LoVo (cell line): ENCODE data around the gene TMC3.
"Not testable (repeated sequence)": the region's sequence is repeated elsewhere in the genome, so short reads cannot be mapped to it uniquely, and the experiment has no call there.

Source experiments
- DNase-seq: peaks from one replicate; pipeline ENCODE4 v3.0.0-alpha.2; 2016; ENCODE audit warnings: low spot score

Gene TMC3

DNA sequence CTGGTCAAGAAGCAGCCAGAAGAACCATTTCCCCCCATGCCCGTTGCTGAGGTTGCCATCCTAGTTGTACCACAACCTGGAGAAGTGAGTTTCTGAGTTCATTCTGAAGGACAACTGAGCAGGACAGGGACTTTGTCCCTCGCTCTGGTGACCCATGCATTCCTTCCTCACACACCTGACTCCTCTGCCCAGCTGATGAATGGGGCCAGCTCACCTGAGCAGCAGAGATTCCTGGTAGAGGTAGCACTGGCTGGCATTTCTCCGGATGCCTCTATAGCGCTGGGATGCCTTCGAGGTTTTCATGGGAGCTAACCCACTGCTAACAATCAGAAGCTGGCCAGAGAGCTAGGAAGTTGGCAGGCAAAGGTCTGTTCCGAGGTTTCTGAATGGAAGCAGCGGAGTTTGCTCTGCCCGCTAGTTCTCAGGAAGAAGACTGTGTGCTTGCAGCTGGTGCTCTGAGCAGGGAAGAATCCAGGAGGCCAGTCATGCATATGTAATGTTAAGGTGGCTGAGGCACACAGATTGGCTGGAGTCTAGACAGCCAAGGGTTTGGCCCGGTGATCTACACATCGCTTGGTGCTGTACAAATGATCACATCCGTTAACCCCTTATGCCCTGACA, at the start of gene TMC3:
TMC3 (minus strand) TSS at position 439 of the 621 bp plus-strand sequence; CDS start at position 303, 136 bp downstream.
- no peak for DNase-seq

DNA sequence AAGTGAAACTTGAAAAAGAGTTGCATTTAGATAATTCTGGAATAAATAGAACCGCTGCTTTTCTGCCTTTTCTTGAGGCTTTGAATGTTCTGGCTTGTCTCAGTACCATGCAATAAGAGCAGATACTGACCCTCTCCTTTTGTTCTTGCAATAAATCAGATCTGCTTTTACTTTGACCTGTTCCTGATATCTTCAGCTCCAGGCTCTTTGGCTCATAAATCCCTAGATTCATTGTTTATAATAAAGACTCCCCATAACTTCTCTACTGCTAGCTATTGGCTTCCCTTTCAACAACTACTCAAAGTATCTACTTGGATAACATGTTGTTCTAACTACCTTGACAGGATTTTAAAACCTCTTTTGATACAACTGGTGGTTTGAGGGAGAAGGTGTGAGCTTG, 47.4 kb upstream of the TMC3 start:
- no peak for DNase-seq

DNA sequence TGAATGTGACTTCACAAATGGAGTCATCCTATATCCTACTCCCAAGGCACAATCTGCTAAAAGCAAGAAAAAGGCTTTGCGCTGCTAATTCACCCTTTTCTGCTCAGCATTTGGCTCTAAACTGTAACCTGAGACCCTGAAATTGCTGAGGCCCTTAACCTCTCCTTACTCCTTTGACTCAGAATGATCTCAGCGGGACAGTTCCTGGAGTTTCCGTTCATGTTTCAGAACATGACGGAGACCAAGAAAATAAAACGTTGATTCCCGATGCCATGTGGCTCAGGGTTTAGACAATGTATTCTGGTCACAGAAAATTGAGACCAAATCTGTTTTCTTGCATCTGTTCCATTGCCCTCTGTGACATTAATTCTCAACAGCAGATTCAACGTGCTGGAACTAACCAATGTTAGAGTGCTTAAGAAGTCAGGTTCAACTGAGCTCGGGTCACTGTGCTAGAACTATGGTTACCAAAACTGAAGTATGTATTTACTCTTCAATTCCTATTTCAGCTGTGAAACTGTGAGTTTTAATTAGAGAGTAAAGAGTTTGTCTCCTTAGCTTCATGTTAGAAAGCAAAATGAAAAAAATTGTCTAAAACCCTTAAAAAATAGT, 45.4 kb upstream of the TMC3 start:
- no peak for DNase-seq

- no peak for DNase-seq
Measured at GRCh38 chr15:81418891-81419290, 44.9 kb upstream of the TMC3 start.

DNA sequence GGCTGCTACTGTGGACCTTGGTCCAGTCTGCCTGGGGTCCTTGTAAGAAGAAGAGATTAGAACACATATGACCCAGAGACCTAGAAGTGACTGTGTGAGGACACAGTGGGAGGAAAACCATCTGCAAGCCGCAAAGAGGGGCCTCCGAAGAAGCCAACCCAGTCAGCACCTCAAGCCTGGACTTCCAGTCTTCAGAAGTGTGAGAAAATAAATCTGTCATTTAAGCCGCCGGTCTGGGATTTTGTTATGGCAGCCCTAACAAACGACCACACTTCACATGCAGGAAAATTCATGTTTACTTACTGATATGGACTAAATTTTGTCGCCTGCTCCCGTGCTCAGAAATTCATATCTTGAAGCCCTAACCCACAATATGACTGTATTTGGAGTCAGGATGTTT, 44.4 kb upstream of the TMC3 start:
- no peak for DNase-seq

DNA sequence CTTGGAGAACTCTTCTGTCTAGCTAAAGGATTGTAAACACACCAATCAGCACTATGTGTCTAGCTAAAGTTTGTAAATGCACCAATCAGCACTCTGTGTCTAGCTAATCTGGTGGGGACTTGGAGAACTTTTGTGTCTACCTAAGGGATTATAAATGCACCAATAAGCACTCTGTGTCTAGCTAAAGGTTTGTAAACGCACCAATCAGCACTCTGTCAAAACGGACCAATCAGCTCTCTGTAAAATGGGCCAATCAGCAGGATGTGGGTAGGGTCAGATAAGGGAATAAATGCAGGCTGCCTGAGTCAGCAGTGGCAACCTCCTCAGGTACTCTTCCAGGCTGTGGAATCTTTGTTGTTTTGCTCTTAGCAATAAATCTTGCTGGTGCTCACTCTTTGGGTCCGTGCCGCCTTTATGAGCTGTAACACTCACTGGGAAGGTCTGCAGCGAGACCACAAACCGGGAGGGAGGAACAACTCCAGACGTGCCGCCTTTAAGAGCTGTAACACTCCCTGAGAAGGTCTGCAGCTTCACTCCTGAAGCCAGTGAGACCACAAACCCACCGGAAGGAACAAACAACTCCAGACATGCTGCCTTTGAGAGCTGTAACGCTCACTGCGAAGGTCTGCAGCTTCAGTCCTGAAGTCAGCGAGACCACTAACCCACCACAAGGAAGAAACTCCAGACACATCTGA, 40.4 kb upstream of the TMC3 start:
- DNase-seq: not testable (repeated sequence)

DNA sequence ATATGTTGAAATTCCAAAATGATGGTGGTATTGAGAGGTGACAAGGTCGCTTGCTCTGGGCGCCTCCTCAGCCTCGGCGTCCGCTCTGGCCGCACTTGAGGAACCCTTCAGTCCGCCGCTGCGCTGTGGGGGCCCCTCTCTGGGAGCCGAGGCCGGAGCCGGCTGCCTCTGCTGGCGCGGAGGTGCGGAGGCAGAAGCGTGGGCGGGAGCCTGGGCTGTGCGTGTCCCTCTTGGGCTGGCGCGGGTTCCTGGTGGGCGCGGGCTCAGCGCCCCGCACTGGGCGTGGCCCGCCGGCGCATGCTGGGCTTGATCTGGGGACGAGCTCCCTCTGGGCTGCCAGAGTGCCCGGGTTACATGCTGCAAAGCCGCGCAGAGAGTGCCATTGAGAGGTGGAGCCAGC, 39.8 kb upstream of the TMC3 start:
- no peak for DNase-seq

DNA sequence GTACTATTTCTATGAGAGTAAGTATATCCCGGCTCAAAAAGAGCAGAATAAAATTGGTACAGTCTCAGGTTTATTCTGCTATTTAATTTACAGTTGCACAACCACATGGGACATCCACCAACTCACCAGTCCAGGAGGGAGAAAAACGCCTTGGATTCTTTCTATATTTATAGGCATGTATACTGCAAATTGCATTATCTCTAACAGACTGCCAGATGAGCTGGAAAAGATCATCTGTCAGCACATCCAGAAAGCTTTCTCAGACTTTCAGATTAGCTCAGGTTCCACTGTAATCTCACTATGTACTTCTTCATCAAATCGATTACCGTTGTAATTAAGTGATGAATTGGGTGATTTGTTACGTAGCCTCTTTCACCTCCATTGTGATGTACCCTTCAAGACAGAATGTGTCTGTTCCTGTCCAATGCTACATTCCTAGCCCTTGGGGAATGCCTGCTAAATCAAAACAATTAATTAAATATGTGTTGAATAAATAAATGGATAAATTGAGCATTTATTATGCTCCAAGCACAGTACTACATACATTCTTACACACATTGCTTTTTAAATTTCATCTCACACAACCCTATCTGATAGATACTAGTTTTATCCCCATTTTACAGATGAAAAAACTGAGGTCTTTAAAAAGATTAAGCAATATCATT, 38.1 kb upstream of the TMC3 start:
- no peak for DNase-seq

- no peak for DNase-seq
Measured at GRCh38 chr15:81411051-81411450, 37.0 kb upstream of the TMC3 start.

GRCh38 chr15:81410318-81410753, 36.3 kb upstream of the TMC3 start:
- peak; percentile 61 for DNase-seq

GRCh38 chr15:81407718-81408117, 33.7 kb upstream of the TMC3 start:
- DNase-seq: no peak

DNA sequence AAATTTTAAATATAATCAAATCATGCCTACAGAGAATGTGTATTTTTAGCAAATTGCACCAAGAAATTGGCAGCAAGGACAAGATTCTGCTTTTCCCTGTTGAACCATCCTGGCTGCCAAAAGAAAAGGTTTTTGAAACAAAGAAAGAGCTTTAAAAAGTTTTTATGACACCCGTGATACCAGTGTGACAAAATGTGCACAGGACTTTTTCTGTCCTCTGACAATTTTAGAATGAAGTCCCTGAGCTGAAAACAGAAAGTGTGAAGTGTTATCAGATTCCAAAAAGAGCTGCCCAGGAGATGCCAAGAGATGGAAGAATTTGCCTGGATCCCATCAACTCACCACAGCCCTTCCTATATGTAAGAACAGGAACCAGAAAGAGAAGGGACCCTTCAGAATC, 33.2 kb upstream of the TMC3 start:
- no peak for DNase-seq

- DNase-seq: peak; percentile 63
Measured at GRCh38 chr15:81400640-81401236, 26.7 kb upstream of the TMC3 start.

DNA sequence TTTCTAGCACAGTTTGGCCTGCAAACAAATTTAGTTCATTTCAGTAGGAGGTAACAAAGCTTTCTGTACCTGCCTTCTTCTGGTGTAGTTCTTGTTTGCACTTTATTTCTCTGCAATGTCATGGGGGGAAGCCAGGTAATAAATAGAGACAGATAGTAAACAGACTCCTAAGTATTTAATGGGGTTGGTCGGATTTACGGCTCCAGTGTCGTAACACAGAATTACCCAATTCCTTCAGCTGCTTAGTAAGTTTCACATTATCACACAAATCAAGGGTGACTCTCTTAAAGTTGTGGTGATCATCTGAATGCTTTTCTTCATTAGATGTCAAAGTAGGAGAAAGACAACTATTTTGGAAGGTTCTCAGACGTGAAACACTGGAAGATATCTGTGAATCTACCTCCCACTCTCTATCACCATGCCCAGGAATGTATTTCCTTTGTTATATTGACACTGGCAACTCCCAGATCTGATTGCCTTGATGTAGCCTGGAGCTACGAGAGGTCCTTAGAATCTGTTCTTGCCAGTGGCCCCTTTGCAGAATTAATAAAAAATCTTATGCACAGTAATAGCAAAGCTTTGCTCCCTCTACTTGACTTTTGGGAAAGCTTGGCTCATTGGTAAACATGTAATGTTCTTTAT, 25.0 kb upstream of the TMC3 start:
- DNase-seq: peak; percentile 22

DNA sequence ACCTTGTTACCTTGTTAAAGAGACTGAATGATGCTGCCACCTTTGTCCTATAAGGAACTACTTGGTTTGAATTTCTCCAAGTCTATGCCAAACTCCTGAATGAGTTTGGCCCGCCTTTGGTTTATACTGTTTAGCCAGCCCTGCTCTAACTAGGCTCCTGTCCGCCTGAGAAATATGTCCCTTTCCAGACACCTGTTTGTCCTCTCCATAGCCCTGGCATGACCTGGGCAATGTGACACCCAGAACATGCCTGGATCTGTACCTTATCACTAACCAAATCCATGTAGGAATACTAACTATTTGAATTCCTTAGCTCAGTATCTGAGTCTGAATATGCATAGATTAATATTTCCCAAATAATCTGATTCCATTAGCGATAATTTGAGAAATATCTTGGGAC, 24.4 kb upstream of the TMC3 start:
- DNase-seq: no peak

GRCh38 chr15:81394603-81395002, 20.6 kb upstream of the TMC3 start:
- peak; percentile 62 for DNase-seq

- no peak for DNase-seq
Measured at GRCh38 chr15:81391657-81392056, 17.6 kb upstream of the TMC3 start.

GRCh38 chr15:81388436-81388770, 14.4 kb upstream of the TMC3 start:
- DNase-seq: no peak

DNA sequence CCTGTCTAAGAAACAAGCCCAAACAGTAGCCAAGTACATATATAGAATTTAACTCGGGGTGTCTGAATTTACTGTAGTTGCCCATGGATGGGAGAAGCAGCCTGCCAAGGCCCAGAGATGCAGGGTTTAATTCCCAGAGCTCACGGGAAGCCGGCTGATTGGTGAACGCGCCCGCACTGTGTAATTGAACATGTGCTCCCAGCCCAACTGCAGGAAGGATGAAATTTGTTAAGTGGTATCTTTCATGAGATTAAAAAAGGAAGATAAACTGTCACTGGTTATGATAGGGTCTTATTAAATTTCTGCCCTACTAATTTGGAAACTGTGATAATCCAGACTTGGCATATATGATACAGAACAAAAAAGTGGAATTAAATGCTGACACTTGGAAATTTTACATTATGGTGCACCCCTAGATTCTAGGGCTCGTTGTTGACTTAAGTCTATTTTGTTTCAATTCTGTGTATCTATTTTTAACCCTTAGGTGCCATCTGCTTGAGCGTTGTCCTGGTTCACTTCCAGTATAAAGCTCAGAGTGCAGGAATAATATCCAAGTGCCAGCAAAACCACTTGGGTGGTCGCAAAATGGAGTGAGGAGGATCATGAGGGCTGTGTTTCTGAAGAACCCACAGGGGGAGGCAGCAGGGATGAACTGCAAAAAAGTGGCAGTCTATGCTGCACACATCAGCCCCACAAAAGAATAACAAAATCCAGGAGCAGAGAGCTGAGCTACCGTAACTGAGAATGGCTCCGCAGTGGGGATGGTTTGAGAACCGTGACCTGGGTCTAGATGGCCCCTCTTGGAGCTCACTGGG, 13.8 kb upstream of the TMC3 start:
- DNase-seq: no peak

DNA sequence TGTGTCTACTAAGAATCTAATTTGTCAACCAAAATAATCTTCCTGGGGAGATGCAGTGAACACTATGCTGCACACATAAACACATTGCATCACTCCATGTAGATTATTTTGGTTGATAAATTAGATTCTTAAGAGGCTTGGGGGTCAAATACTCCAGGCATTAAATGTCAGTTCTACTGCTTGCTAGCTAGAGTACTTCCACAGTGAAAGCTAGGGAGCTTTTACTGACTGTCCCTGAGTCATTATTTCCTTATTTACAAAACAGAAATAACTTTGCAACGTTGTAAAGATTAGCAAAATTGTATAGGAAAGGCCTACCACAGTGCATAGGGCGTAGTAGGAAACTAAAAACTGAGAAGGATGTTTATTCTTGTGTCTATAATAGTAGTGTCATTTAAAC, 12.9 kb upstream of the TMC3 start:
- DNase-seq: peak; percentile 34

- no peak for DNase-seq
Measured at GRCh38 chr15:81385721-81386076, 11.7 kb upstream of the TMC3 start.
